Pons (tissue), 1 donor: Measurements from ENCODE around the gene CTBP2.

ENCODE experiments used
- DNase-seq: peaks from one replicate; pipeline ENCODE4 v3.0.0-alpha.2; 2016; ENCODE audit warnings: low spot score

The CTBP2 gene

GRCh38 chr10:125024497-125025234 is 135.7 kb downstream of the CTBP2 start:
- DNase-seq: no peak

- DNase-seq: no peak
Measured at GRCh38 chr10:125023862-125024496, 136.4 kb downstream of the CTBP2 start.

GRCh38 chr10:125023255-125023654 is 137.1 kb downstream of the CTBP2 start:
- no peak for DNase-seq

- DNase-seq: no peak
Measured at GRCh38 chr10:125022671-125023070, 137.7 kb downstream of the CTBP2 start.

- no peak for DNase-seq
Measured at GRCh38 chr10:125021686-125022344, 138.5 kb downstream of the CTBP2 start.

- no peak for DNase-seq
Measured at GRCh38 chr10:125020871-125021270, 139.5 kb downstream of the CTBP2 start.

GRCh38 chr10:125020386-125020785 is 140.0 kb downstream of the CTBP2 start:
- DNase-seq: no peak

GRCh38 chr10:125018576-125019143 is 141.7 kb downstream of the CTBP2 start:
- DNase-seq: no peak

- no peak for DNase-seq
Measured at GRCh38 chr10:125017547-125018298, 142.6 kb downstream of the CTBP2 start.

- DNase-seq: peak; percentile 66
Measured at GRCh38 chr10:125016611-125017202, 143.7 kb downstream of the CTBP2 start.

- no peak for DNase-seq
Measured at GRCh38 chr10:125016123-125016522, 144.2 kb downstream of the CTBP2 start.

- peak; percentile 46 for DNase-seq
Measured at GRCh38 chr10:125015356-125015944, 144.9 kb downstream of the CTBP2 start.

- no peak for DNase-seq
Measured at GRCh38 chr10:125014836-125015355, 145.5 kb downstream of the CTBP2 start.

- no peak for DNase-seq
Measured at GRCh38 chr10:125014086-125014830, 146.1 kb downstream of the CTBP2 start.

- DNase-seq: no peak
Measured at GRCh38 chr10:125013529-125013872, 146.9 kb downstream of the CTBP2 start.

- DNase-seq: no peak
Measured at GRCh38 chr10:125012851-125013528, 147.4 kb downstream of the CTBP2 start.

- no peak for DNase-seq
Measured at GRCh38 chr10:125011926-125012705, 148.2 kb downstream of the CTBP2 start.

GRCh38 chr10:125011171-125011925 is 149.0 kb downstream of the CTBP2 start:
- no peak for DNase-seq
